Measurements from ENCODE around the gene CNDP1. TPM values are rescaled to one million over a fixed set of nuclear protein-coding genes. Genes with fewer than 3 reads are reported as not detected.
A peak's percentile ranks its signal among the peaks of the same experiment; 100 is the strongest.

The CNDP1 gene
- total RNA-seq, 1 donor from 2014 or later = not detected

DNA sequence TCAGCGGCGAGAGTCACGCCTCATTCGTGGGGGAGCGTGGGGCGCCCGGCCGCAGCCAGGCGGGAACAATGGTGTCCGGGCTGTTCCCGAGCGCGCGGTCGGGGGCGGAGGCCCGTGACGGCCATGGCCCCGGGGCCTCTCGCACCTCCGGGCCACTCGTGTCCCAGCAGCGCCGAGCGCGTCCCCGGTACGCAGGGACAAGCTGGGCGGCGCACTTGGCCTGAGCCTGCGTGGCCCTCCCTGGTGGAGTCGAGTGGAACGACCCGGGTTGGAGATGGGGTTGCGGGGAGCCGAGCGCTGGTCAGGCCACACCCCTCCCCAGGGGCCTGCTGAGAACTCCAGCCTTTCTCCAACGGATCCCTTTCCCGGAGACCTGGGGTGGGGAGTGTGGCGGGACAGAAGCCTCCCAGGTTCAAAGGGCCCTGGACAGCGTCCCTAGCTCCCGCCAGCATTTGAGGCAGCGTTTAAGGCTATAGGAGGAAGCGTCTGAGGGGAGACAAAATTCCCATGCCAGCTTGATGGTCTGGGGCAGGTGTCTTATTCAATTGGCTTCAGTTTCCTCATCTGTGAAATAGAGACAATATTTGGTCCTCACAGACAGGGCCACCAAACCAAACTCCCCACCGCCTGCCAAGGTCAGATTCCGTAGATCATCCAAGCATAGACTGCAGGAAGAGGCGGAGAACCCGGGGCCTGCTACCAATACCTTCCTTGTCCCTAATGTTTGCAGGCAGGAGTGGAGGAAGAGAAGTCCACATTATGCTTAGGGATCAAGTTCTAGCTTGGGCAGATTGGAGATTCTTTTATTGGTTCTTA is 37.6 kb upstream of the CNDP1 start:
- peak; percentile 71 for DNase-seq (ENCODE audit: low spot score)
- no peak for TF ChIP-seq EZH2phosphoT487 (IDR thresholded peaks at IDR 0.05)
- peaks cover 43% of the 10 kb centered on the region for H3K79me2 ChIP-seq (ENCODE audit: low read depth)
- H3K4me2 ChIP-seq = peak overlapping the region; percentile 79
- Mint-ChIP-seq H3K9me3 (no peaks in the 10 kb centered on the region), H3K4me3 (peak overlapping the region; percentile 96), H3K36me3 (peaks cover 7% of the 10 kb centered on the region), H3K27me3 (ENCODE audit: insufficient read depth, low read depth) (peaks cover 6% of the 10 kb centered on the region), H3K27ac (no peak overlapping the region), H3K4me1 (peaks cover 21% of the 10 kb centered on the region)
- peaks cover 9% of the 10 kb centered on the region for H3K36me3 ChIP-seq
- H3K4me1 ChIP-seq = no peaks in the 10 kb centered on the region
- peaks cover 20% of the 10 kb centered on the region for H4K20me1 ChIP-seq (ENCODE audit: low read depth)
- H3K27me3 ChIP-seq = no peaks in the 10 kb centered on the region
- H3F3A ChIP-seq (ENCODE audit: low read depth) = peaks cover 13% of the 10 kb centered on the region
- H3K27ac ChIP-seq = peak overlapping the region; percentile 59
- H3K9ac ChIP-seq = peak overlapping the region; percentile 87
- H3K4me3 ChIP-seq = peak overlapping the region; percentile 81
- H2AFZ ChIP-seq (replicated peaks) = peak overlapping the region; percentile 66
- H3K9me3 ChIP-seq (ENCODE audit: low read depth) = no peaks in the 10 kb centered on the region

DNA sequence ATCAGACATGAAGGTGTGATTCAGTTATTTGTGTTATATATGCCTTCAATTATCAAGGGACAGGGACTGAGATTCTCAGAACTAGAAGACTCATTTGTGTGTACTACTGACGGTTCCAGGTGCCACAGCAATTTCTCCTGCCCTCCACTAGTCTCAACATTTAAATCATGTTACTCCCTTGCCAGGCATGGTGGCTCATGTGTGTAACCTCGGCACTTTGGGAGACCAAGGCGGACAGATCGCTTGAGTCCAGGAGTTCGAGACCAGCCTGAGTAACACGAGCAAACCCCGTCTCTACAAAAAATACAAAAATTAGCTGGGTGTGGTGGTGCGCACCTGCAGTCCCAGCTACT is 37.0 kb upstream of the CNDP1 start:
- H3K27ac ChIP-seq = no peak overlapping the region
- H3K9me3 ChIP-seq (ENCODE audit: low read depth) = no peaks in the 10 kb centered on the region
- H3K9ac ChIP-seq = no peak overlapping the region

DNA sequence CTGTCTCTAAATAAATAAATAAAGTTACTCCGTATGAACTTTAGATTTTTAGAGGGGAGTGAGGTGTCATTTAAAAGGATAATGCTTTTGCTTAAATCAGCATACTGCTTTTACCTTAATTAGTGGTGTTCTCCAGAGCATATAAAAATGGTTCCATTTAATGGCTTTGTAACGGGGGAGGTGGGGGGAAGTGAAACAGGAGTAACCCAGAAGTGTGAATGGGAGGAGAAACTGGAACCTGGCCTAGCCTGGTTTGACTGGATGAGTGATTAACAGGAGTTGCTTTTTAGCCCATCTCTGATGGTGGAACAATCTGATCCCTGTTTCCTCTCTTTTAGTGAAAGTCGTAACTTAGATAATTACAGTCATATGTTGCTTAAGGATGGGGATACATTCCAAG is 36.5 kb upstream of the CNDP1 start:
- H3K36me3 ChIP-seq = peaks cover 9% of the 10 kb centered on the region
- no peaks in the 10 kb centered on the region for H3K9me3 ChIP-seq (ENCODE audit: low read depth)
- H3K4me1 ChIP-seq = no peaks in the 10 kb centered on the region
- Mint-ChIP-seq H3K27me3 (ENCODE audit: insufficient read depth, low read depth) (peaks cover 6% of the 10 kb centered on the region), H3K36me3 (peaks cover 7% of the 10 kb centered on the region), H3K4me1 (peaks cover 21% of the 10 kb centered on the region), H3K27ac (no peak overlapping the region), H3K9me3 (no peaks in the 10 kb centered on the region), H3K4me3 (peak overlapping the region; percentile 96)
- peaks cover 13% of the 10 kb centered on the region for H3F3A ChIP-seq (ENCODE audit: low read depth)
- DNase-seq (ENCODE audit: low spot score) = no peak
- TF ChIP-seq EZH2 (IDR thresholded peaks at IDR 0.05) (no peak), EZH2phosphoT487 (IDR thresholded peaks at IDR 0.05) (no peak)
- TF ChIP-seq, protein P1, sequence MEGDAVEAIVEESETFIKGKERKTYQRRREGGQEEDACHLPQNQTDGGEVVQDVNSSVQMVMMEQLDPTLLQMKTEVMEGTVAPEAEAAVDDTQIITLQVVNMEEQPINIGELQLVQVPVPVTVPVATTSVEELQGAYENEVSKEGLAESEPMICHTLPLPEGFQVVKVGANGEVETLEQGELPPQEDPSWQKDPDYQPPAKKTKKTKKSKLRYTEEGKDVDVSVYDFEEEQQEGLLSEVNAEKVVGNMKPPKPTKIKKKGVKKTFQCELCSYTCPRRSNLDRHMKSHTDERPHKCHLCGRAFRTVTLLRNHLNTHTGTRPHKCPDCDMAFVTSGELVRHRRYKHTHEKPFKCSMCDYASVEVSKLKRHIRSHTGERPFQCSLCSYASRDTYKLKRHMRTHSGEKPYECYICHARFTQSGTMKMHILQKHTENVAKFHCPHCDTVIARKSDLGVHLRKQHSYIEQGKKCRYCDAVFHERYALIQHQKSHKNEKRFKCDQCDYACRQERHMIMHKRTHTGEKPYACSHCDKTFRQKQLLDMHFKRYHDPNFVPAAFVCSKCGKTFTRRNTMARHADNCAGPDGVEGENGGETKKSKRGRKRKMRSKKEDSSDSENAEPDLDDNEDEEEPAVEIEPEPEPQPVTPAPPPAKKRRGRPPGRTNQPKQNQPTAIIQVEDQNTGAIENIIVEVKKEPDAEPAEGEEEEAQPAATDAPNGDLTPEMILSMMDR (IDR thresholded peaks at IDR 0.05) = no peak
- no peak overlapping the region for H3K9ac ChIP-seq
- H3K4me2 ChIP-seq = peak overlapping the region; percentile 79
- no peak overlapping the region for H3K4me3 ChIP-seq
- H4K20me1 ChIP-seq (ENCODE audit: low read depth) = peaks cover 20% of the 10 kb centered on the region
- H3K27me3 ChIP-seq = no peaks in the 10 kb centered on the region
- H3K27ac ChIP-seq = no peak overlapping the region
- no peak overlapping the region for H2AFZ ChIP-seq (replicated peaks)
- H3K79me2 ChIP-seq (ENCODE audit: low read depth) = peaks cover 43% of the 10 kb centered on the region

More for the DNA sequence above, 37.0 kb upstream of the CNDP1 start:
- H3K27me3 Mint-ChIP-seq (ENCODE audit: insufficient read depth, low read depth) = peaks cover 6% of the 10 kb centered on the region
- peaks cover 9% of the 10 kb centered on the region for H3K36me3 ChIP-seq
- peaks cover 43% of the 10 kb centered on the region for H3K79me2 ChIP-seq (ENCODE audit: low read depth)
- peaks cover 13% of the 10 kb centered on the region for H3F3A ChIP-seq (ENCODE audit: low read depth)
- no peak for DNase-seq (ENCODE audit: low spot score)
- H3K4me1 ChIP-seq = no peaks in the 10 kb centered on the region
- no peak overlapping the region for H2AFZ ChIP-seq (replicated peaks)
- no peaks in the 10 kb centered on the region for H3K9me3 Mint-ChIP-seq
- no peaks in the 10 kb centered on the region for H3K27me3 ChIP-seq
- H3K36me3 Mint-ChIP-seq = peaks cover 7% of the 10 kb centered on the region
- no peak overlapping the region for H3K27ac Mint-ChIP-seq
- peak overlapping the region; percentile 79 for H3K4me2 ChIP-seq
- peaks cover 20% of the 10 kb centered on the region for H4K20me1 ChIP-seq (ENCODE audit: low read depth)
- H3K4me1 Mint-ChIP-seq = peaks cover 21% of the 10 kb centered on the region
- H3K4me3 ChIP-seq = peak overlapping the region; percentile 81
- peak overlapping the region; percentile 96 for H3K4me3 Mint-ChIP-seq
- TF ChIP-seq EZH2phosphoT487 (IDR thresholded peaks at IDR 0.05) (no peak), EZH2 (IDR thresholded peaks at IDR 0.05) (no peak)
- TF ChIP-seq, protein P1 (IDR thresholded peaks at IDR 0.05) = no peak
